Hepatocyte (in vitro differentiated cells): ENCODE results near the gene KIFAP3. TPM values are rescaled to one million over a fixed set of nuclear protein-coding genes. Genes with fewer than 3 reads are reported as not detected.

Experiments
- DNase-seq: peaks from one replicate; pipeline ENCODE4 v3.0.0-alpha.2; 2016; ENCODE audit warnings: low spot score
- H2AFZ ChIP-seq: fragments of 200-600 bp; sonication (generic); 2 replicates; pipeline ENCODE4 v1.6.0; 2016; ENCODE audit warnings: antibody characterized with exemption, mild to moderate bottlenecking
- H3K27ac ChIP-seq: fragments of 200-600 bp; sonication (generic); 2 replicates; pipeline ENCODE4 v1.5.1; 2016; ENCODE audit warnings: mild to moderate bottlenecking
- H3K27me3 ChIP-seq: fragments of 200-600 bp; sonication (generic); 2 replicates; pipeline ENCODE4 v1.6.1; 2016
- H3K36me3 ChIP-seq: fragments of 200-600 bp; sonication (generic); replicated peaks from 2 replicates; pipeline ENCODE4 v1.5.1; 2016; ENCODE audit warnings: low read depth; ENCODE audit not compliant: insufficient read depth
- H3K4me1 ChIP-seq: fragments of 200-600 bp; sonication (generic); 2 replicates; pipeline ENCODE4 v1.5.1; 2016; ENCODE audit warnings: mild to moderate bottlenecking, moderate library complexity; ENCODE audit not compliant: insufficient read depth
- H3K4me2 ChIP-seq: fragments of 200-600 bp; sonication (generic); 2 replicates; pipeline ENCODE4 v1.6.0; 2016
- H3K4me3 ChIP-seq: fragments of 200-600 bp; sonication (generic); 2 replicates; pipeline ENCODE4 v1.5.1; 2016; ENCODE audit warnings: mild to moderate bottlenecking
- H3K79me2 ChIP-seq: fragments of 200-600 bp; sonication (generic); 2 replicates; pipeline ENCODE4 v1.6.0; 2017; ENCODE audit warnings: mild to moderate bottlenecking
- H3K9me2 ChIP-seq: fragments of 200-600 bp; sonication (generic); replicated peaks from 2 replicates; pipeline ENCODE4 v1.6.0; 2017; ENCODE audit warnings: mild to moderate bottlenecking; ENCODE audit not compliant: insufficient read depth
- H3K9me3 ChIP-seq: fragments of 200-600 bp; sonication (generic); 2 replicates; pipeline ENCODE4 v1.5.1; 2016; ENCODE audit warnings: low read depth, mild to moderate bottlenecking
- H4K20me1 ChIP-seq: fragments of 200-600 bp; sonication (generic); 2 replicates; pipeline ENCODE4 v1.6.0; 2016; ENCODE audit warnings: mild to moderate bottlenecking; ENCODE audit not compliant: insufficient read depth, poor library complexity, severe bottlenecking
- EZH2 ChIP-seq: fragments of 200-600 bp; sonication (generic); IDR thresholded peaks from 2 replicates; pipeline ENCODE4 v1.6.1; 2016; ENCODE audit warnings: antibody characterized with exemption, mild to moderate bottlenecking, borderline replicate concordance
- EZH2phosphoT487 ChIP-seq: fragments of 200-600 bp; sonication (generic); IDR thresholded peaks from one replicate; pipeline ENCODE4 v1.6.1; 2018; ENCODE audit warnings: antibody characterized with exemption, mild to moderate bottlenecking, low read depth, moderate library complexity; ENCODE audit not compliant: unreplicated experiment, severe bottlenecking
- WGBS: methylation state at CpG from one replicate; pipeline ENCODE4 v1.1.6; 2016; ENCODE audit warnings: low lambda C conversion rate; ENCODE audit errors: missing lambda C conversion rate; 5-methylcytosine and 5-hydroxymethylcytosine counted together
- polyA plus RNA-seq: library from polyadenylated mRNA; unstranded; fragments of >200 nt; fragmentation: Nextera tagmentation; extraction: Ambion mirVana; gene quantifications from 2 replicates; pipeline ENCODE4 v1.2.1, GENCODE V29; 2016
- total RNA-seq: library from RNA; depleted of rRNA; stranded (reverse); fragments of >200 nt; gene quantifications from 2 replicates; pipeline ENCODE4 v1.2.3, GENCODE V29; 2014
- TF ChIP-seq, protein P1 (sequence below): fragments of 200-600 bp; sonication (generic); IDR thresholded peaks from 2 replicates; pipeline ENCODE4 v1.5.1; 2016; ENCODE audit warnings: antibody characterized with exemption, mild to moderate bottlenecking; ENCODE audit not compliant: poor library complexity

KIFAP3 gene
- total and polyA plus RNA-seq, 2 experiments from 2014 or later: 15.4 to 28.2 TPM

DNA sequence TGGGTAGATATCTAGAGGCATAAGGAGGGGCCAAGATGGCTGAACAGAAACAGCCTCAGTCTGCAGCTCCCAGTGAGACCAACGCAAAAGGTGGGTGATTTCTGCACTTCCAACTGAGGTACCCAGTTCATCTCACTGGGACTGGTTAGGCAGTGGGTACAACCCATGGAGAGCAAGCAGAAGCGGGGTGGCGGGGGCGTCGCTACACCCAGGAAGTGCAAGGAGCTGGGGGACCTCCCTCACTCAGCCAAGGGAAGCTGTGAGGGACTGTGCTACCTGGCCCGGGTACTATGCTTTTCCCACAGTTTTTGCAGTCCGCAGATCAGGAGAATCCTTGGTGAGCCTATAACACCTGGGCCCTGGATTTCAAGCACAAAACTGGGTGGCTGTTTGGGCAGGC lies 26.0 kb downstream of the KIFAP3 start:
- 97% methylated on average over 7 of the region's 7 CpGs for WGBS
- Histone ChIP-seq H3K27ac (no peak overlapping the region), H3K4me3 (no peak overlapping the region), H2AFZ (no peak overlapping the region), H3K4me1 (no peaks in the 10 kb centered on the region), H3K9me2 (no peaks in the 10 kb centered on the region), H3K4me2 (no peak overlapping the region), H3K27me3 (no peaks in the 10 kb centered on the region), H3K9me3 (no peaks in the 10 kb centered on the region), H3K36me3 (no peaks in the 10 kb centered on the region), H4K20me1 (no peaks in the 10 kb centered on the region), H3K79me2 (peaks cover 6% of the 10 kb centered on the region)
- TF ChIP-seq EZH2 (no peak), EZH2phosphoT487 (no peak)
- TF ChIP-seq, protein P1, sequence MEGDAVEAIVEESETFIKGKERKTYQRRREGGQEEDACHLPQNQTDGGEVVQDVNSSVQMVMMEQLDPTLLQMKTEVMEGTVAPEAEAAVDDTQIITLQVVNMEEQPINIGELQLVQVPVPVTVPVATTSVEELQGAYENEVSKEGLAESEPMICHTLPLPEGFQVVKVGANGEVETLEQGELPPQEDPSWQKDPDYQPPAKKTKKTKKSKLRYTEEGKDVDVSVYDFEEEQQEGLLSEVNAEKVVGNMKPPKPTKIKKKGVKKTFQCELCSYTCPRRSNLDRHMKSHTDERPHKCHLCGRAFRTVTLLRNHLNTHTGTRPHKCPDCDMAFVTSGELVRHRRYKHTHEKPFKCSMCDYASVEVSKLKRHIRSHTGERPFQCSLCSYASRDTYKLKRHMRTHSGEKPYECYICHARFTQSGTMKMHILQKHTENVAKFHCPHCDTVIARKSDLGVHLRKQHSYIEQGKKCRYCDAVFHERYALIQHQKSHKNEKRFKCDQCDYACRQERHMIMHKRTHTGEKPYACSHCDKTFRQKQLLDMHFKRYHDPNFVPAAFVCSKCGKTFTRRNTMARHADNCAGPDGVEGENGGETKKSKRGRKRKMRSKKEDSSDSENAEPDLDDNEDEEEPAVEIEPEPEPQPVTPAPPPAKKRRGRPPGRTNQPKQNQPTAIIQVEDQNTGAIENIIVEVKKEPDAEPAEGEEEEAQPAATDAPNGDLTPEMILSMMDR: no peak
- DNase-seq: no peak

DNA sequence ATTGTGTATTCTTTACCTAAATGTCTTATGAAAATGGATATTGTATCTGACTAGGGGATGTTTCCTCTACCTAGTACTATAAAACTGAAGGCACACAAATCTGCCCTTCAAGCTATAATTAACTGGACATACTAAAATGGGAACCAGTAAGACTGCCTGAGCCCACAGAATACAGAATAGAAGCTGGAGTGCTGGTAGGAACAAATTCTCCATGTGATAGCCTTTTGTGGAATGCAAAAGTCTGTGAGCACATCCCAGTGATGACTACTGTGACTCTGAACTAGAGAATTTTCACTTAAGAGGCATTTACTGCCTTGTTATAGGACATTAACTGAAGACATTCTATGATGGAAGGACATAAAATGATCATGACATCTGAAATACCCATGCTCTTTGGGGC lies 30.3 kb downstream of the KIFAP3 start:
- Histone ChIP-seq H3K4me1 (no peaks in the 10 kb centered on the region), H4K20me1 (no peaks in the 10 kb centered on the region), H3K9me3 (no peaks in the 10 kb centered on the region), H3K27me3 (no peaks in the 10 kb centered on the region), H3K27ac (no peak overlapping the region), H3K79me2 (no peaks in the 10 kb centered on the region), H3K4me2 (no peak overlapping the region), H3K36me3 (no peaks in the 10 kb centered on the region), H2AFZ (no peak overlapping the region), H3K9me2 (no peaks in the 10 kb centered on the region), H3K4me3 (no peak overlapping the region)
- no peak for DNase-seq
- TF ChIP-seq, protein P1: no peak
- TF ChIP-seq EZH2phosphoT487: no peak
- TF ChIP-seq EZH2: no peak

DNA sequence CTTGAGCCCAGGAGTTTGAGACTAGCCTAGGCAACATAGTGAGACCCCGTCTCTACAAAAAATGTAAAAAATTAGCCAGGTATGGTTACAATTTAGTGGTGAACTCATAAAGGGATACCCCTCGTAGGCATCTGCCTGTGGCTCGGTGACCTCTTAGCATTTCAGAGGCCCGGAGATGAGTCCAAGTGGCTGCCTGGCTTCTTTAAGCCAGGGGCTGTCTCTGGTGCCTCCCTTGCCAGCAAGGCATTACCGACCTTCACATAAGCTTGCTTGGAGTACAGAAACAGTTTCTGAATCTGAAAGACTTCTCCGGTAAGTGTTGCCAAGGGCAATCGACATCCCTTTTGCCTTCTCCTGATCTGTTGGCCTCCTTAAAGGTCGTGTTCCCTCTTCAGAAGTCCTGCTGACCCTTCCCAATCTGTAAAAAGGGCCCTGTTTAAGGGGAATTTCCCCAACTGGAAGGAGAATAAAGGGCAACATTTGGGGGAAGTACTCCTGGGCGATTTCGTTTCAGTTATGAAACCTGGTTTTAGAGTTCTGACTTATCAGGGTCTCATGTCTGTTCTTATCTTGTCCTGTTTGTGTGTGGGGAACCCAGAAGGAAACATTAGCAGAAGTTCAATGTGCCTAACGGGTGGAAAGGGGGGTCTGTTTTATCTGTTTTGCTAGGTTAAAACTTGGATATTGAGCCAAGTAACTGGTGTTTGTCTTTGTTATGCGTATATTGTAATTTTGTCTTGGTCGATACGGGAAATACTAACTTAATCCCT lies 32.9 kb downstream of the KIFAP3 start:
- no peaks in the 10 kb centered on the region for H3K27me3 ChIP-seq
- H3K27ac ChIP-seq: no peak overlapping the region
- no peaks in the 10 kb centered on the region for H3K79me2 ChIP-seq
- no peaks in the 10 kb centered on the region for H3K4me1 ChIP-seq
- 91% methylated on average over 14 of the region's 14 CpGs for WGBS
- H4K20me1 ChIP-seq: no peaks in the 10 kb centered on the region
- no peak overlapping the region for H2AFZ ChIP-seq
- H3K4me2 ChIP-seq: no peak overlapping the region
- TF ChIP-seq EZH2 (no peak), EZH2phosphoT487 (no peak)
- TF ChIP-seq, protein P1: no peak
- no peaks in the 10 kb centered on the region for H3K36me3 ChIP-seq
- no peak for DNase-seq
- H3K9me3 ChIP-seq: no peaks in the 10 kb centered on the region
- H3K9me2 ChIP-seq: no peaks in the 10 kb centered on the region
- no peak overlapping the region for H3K4me3 ChIP-seq
